H9 (cell line): Measurements from ENCODE around the gene LRMDA. TPM values are rescaled to one million over a fixed set of nuclear protein-coding genes. Genes with fewer than 3 reads are reported as not detected.

Experiments used
- DNase-seq: peaks from one replicate; pipeline ENCODE4 v3.0.0-alpha.2; 2017
- H2AFZ ChIP-seq: one replicate; pipeline ENCODE4 v1.6.1; 2013; ENCODE audit warnings: mild to moderate bottlenecking, low read length, control low read depth, moderate library complexity
- H2AK5ac ChIP-seq: 2 replicates; pipeline ENCODE4 v1.6.1; 2013; ENCODE audit warnings: low read length, control low read depth, mixed read lengths; ENCODE audit not compliant: insufficient read length
- H2BK120ac ChIP-seq: one replicate; pipeline ENCODE4 v1.6.1; 2013; ENCODE audit warnings: low read depth, mild to moderate bottlenecking, low read length, control low read depth, inconsistent platforms; ENCODE audit not compliant: poor library complexity, severe bottlenecking
- H2BK12ac ChIP-seq: 2 replicates; pipeline ENCODE4 v1.6.1; 2013; ENCODE audit warnings: low read length, control low read depth, mixed read lengths, low read depth; ENCODE audit not compliant: insufficient read length
- H2BK15ac ChIP-seq: 2 replicates; pipeline ENCODE4 v1.6.1; 2013; ENCODE audit warnings: low read depth, low read length, control low read depth
- H2BK20ac ChIP-seq: one replicate; pipeline ENCODE4 v1.6.1; 2013; ENCODE audit warnings: low read depth, mild to moderate bottlenecking, low read length, control low read depth, inconsistent platforms; ENCODE audit not compliant: poor library complexity, severe bottlenecking
- H2BK5ac ChIP-seq: 2 replicates; pipeline ENCODE4 v1.6.1; 2013; ENCODE audit warnings: low read length, control low read depth, mixed read lengths; ENCODE audit not compliant: insufficient read length
- H3K14ac ChIP-seq: 2 replicates; pipeline ENCODE4 v1.6.1; 2013; ENCODE audit warnings: low read length, control low read depth; ENCODE audit not compliant: insufficient read depth
- H3K18ac ChIP-seq: 2 replicates; pipeline ENCODE4 v1.6.1; 2013; ENCODE audit warnings: low read depth, mild to moderate bottlenecking, mixed read lengths, low read length, control low read depth; ENCODE audit not compliant: insufficient read length
- H3K23ac ChIP-seq: 2 replicates; pipeline ENCODE4 v1.6.1; 2013; ENCODE audit warnings: low read length, control low read depth, mixed read lengths, low read depth; ENCODE audit not compliant: insufficient read length
- H3K23me2 ChIP-seq: 2 replicates; pipeline ENCODE4 v1.6.1; 2013; ENCODE audit warnings: low read depth, mild to moderate bottlenecking, mixed read lengths, low read length, control low read depth; ENCODE audit not compliant: insufficient read length, poor library complexity, severe bottlenecking
- H3K27ac ChIP-seq: 2 replicates; pipeline ENCODE4 v1.5.1; 2013; ENCODE audit warnings: low read length, control low read depth, mixed read lengths, low read depth; ENCODE audit not compliant: insufficient read length
- H3K27me3 ChIP-seq: 2 replicates; pipeline ENCODE4 v1.6.1; 2013; ENCODE audit warnings: low read length, control low read depth, inconsistent platforms; ENCODE audit not compliant: insufficient read depth
- H3K4ac ChIP-seq: 2 replicates; pipeline ENCODE4 v1.6.1; 2013; ENCODE audit warnings: low read depth, mild to moderate bottlenecking, control low read depth, inconsistent platforms, low read length, moderate library complexity
- H3K4me1 ChIP-seq: 2 replicates; pipeline ENCODE4 v1.6.1; 2013; ENCODE audit warnings: low read length, control low read depth, inconsistent platforms; ENCODE audit not compliant: insufficient read depth
- H3K4me2 ChIP-seq: 2 replicates; pipeline ENCODE4 v1.6.1; 2013; ENCODE audit warnings: low read length, control low read depth, mixed read lengths; ENCODE audit not compliant: insufficient read length, insufficient read depth
- H3K56ac ChIP-seq: 2 replicates; pipeline ENCODE4 v1.6.1; 2013; ENCODE audit warnings: low read depth, mild to moderate bottlenecking, mixed read lengths, low read length, control low read depth; ENCODE audit not compliant: insufficient read length
- H3K79me1 ChIP-seq: 2 replicates; pipeline ENCODE4 v1.6.1; 2013; ENCODE audit warnings: low read depth, mild to moderate bottlenecking, moderate library complexity, low read length, control low read depth, inconsistent platforms; ENCODE audit not compliant: insufficient read depth, poor library complexity, severe bottlenecking
- H3K79me2 ChIP-seq: 2 replicates; pipeline ENCODE4 v1.6.1; 2013; ENCODE audit warnings: low read length, control low read depth, inconsistent platforms; ENCODE audit not compliant: insufficient read depth
- H3K9ac ChIP-seq: 2 replicates; pipeline ENCODE4 v1.6.1; 2013; ENCODE audit warnings: low read length, control low read depth, mixed read lengths; ENCODE audit not compliant: insufficient read length; ENCODE audit errors: extremely low read depth
- H3K9me3 ChIP-seq: one replicate; pipeline ENCODE4 v1.6.1; 2013; ENCODE audit warnings: low read depth, low read length, inconsistent platforms; ENCODE audit not compliant: control insufficient read depth
- H3T11ph ChIP-seq: one replicate; pipeline ENCODE4 v1.6.1; 2013; ENCODE audit warnings: mild to moderate bottlenecking, low read length, control low read depth, inconsistent platforms
- H4K20me1 ChIP-seq: one replicate; pipeline ENCODE4 v1.6.1; 2013; ENCODE audit not compliant: control insufficient read depth, insufficient read length, insufficient read depth
- H4K5ac ChIP-seq: 2 replicates; pipeline ENCODE4 v1.6.1; 2013; ENCODE audit warnings: low read depth, mild to moderate bottlenecking, mixed read lengths, low read length, control low read depth; ENCODE audit not compliant: insufficient read length
- H4K8ac ChIP-seq: replicated peaks from 2 replicates; pipeline ENCODE4 v1.6.1; 2013; ENCODE audit warnings: low read length, control low read depth, mixed read lengths, low read depth; ENCODE audit not compliant: insufficient read length
- H4K91ac ChIP-seq: 2 replicates; pipeline ENCODE4 v1.6.1; 2013; ENCODE audit warnings: low read depth, mild to moderate bottlenecking, moderate library complexity, mixed read lengths, low read length, control low read depth; ENCODE audit not compliant: insufficient read length
- H3K27ac Mint-ChIP-seq, 3 experiments: 2 replicates in 2 of 3; 3 replicates in 1 of 3; pipeline ENCODE4 v1.8.0; 2020 to 2021; ENCODE audit warnings: mixed read lengths in 3 of 3, mild to moderate bottlenecking in 1 of 3, moderate library complexity in 1 of 3
- H3K27me3 Mint-ChIP-seq: 2 replicates; pipeline ENCODE4 v1.8.0; 2021; ENCODE audit warnings: low read depth, mild to moderate bottlenecking, moderate library complexity, mixed read lengths
- H3K36me3 Mint-ChIP-seq, 3 experiments: 2 replicates in 2 of 3; 3 replicates in 1 of 3; pipeline ENCODE4 v1.8.0; 2020 to 2021; ENCODE audit warnings: low read depth in 3 of 3, mixed read lengths in 3 of 3; ENCODE audit not compliant: insufficient read depth in 1 of 3
- H3K4me1 Mint-ChIP-seq, 2 experiments: 2 replicates each; pipeline ENCODE4 v1.8.0; 2020; ENCODE audit warnings: mixed read lengths in 2 of 2
- H3K4me3 Mint-ChIP-seq, 2 experiments: 2 replicates in 1 of 2; 3 replicates in 1 of 2; pipeline ENCODE4 v1.8.0; 2020 to 2021; ENCODE audit warnings: mild to moderate bottlenecking in 2 of 2, mixed read lengths in 2 of 2, moderate library complexity in 1 of 2
- H3K9me3 Mint-ChIP-seq, 2 experiments: 2 replicates in 1 of 2; 3 replicates in 1 of 2; pipeline ENCODE4 v1.8.0; 2020; ENCODE audit warnings: mild to moderate bottlenecking in 2 of 2, mixed read lengths in 2 of 2, moderate library complexity in 1 of 2
- WGBS: extraction: QIAGEN DNeasy Blood & Tissue Kit; methylation state at CpG from one replicate; pipeline ENCODE4 v1.1.7; 2013; ENCODE audit warnings: missing lambda C conversion rate, low lambda C conversion rate, mixed read lengths; ENCODE audit not compliant: insufficient read length; ENCODE audit errors: extremely low coverage; 5-methylcytosine and 5-hydroxymethylcytosine counted together
- total RNA-seq: library from RNA; stranded (reverse); gene quantifications from 2 replicates; pipeline ENCODE4 v1.2.1, GENCODE V29; 2021
- TF ChIP-seq, protein P1 (sequence below): fragments of 200-600 bp; sonication (generic); conservative IDR thresholded peaks from 3 replicates; pipeline ENCODE4 v1.8.0; 2021; ENCODE audit warnings: antibody characterized with exemption, mild to moderate bottlenecking

Gene LRMDA
- total RNA-seq, 1 experiment from 2014 or later: 1.8 TPM

- Histone ChIP-seq H3K18ac (no peak overlapping the region), H2BK15ac (no peak overlapping the region), H4K5ac (no peak overlapping the region), H2BK20ac (no peak overlapping the region), H2AK5ac (no peak overlapping the region), H4K20me1 (no peaks in the 10 kb centered on the region), H2BK5ac (no peak overlapping the region), H3K4me1 (peaks cover 2% of the 10 kb centered on the region; the same call in 1 of the 2 replicates), H3K79me1 (no peaks in the 10 kb centered on the region), H3K27me3 (no peaks in the 10 kb centered on the region), H3K4me2 (no peak overlapping the region), H3K27ac (no peak overlapping the region), H3K23ac (no peak overlapping the region), H4K91ac (no peak overlapping the region), H2BK120ac (no peak overlapping the region), H3K23me2 (no peaks in the 10 kb centered on the region), H3K4ac (no peak overlapping the region), H3T11ph (no peak overlapping the region), H3K9me3 (no peaks in the 10 kb centered on the region), H4K8ac (no peak overlapping the region), H3K79me2 (no peaks in the 10 kb centered on the region), H3K9ac (no peak overlapping the region), H2AFZ (no peak overlapping the region), H3K56ac (no peak overlapping the region), H2BK12ac (no peak overlapping the region), H3K14ac (no peak overlapping the region)
- TF ChIP-seq, protein P1, sequence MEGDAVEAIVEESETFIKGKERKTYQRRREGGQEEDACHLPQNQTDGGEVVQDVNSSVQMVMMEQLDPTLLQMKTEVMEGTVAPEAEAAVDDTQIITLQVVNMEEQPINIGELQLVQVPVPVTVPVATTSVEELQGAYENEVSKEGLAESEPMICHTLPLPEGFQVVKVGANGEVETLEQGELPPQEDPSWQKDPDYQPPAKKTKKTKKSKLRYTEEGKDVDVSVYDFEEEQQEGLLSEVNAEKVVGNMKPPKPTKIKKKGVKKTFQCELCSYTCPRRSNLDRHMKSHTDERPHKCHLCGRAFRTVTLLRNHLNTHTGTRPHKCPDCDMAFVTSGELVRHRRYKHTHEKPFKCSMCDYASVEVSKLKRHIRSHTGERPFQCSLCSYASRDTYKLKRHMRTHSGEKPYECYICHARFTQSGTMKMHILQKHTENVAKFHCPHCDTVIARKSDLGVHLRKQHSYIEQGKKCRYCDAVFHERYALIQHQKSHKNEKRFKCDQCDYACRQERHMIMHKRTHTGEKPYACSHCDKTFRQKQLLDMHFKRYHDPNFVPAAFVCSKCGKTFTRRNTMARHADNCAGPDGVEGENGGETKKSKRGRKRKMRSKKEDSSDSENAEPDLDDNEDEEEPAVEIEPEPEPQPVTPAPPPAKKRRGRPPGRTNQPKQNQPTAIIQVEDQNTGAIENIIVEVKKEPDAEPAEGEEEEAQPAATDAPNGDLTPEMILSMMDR: no peak
- Mint-ChIP-seq H3K27ac (no peak overlapping the region), H3K4me3 (no peak overlapping the region), H3K4me1 (peaks cover 13 to 22% of the 10 kb centered on the region in 2 experiments), H3K9me3 (peaks cover 10 to 12% of the 10 kb centered on the region in 2 experiments), H3K36me3 (peaks cover 4 to 10% (median 9%) of the 10 kb centered on the region in 3 experiments; a peak in 4 of 7 replicates), H3K27me3 (peaks cover 3% of the 10 kb centered on the region; the same call in 1 of the 2 replicates)
- no peak for DNase-seq
- no CpG with 5 or more reads among the region's 20 CpGs for WGBS
These were observed 604.0 kb downstream of the LRMDA start for GRCh38 chr10:76035206-76036110.
